ENCODE results near the gene GSAP. TPM values are rescaled to one million over a fixed set of nuclear protein-coding genes. Genes with fewer than 3 reads are reported as not detected.
A peak's percentile ranks its signal among the peaks of the same experiment; 100 is the strongest.
"Not testable (repeated sequence)": the region's sequence is repeated elsewhere in the genome, so short reads cannot be mapped to it uniquely, and the experiment has no call there.

GSAP gene
- total RNA-seq, 2 donors from 2014 or later, result 15.9 to 18.0 TPM

DNA sequence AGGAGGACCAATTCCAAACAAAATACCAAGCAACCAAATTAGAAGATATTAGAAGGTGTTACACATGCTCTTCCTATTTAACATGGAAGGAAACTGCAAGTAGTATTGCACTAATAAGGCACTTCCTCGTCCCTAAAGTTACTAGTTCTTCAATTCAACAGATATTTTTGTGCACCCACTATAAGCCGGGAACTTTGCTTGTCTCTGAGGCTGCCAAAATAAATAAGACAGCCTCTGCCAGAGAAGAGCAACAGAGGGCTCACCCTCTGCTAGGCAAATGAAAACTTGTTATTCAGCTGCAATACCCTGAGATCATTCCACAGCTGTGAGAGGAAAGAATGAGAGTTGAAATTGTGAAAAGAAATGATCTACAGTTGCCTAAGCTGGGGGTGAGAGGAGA lies 37.4 kb upstream of the GSAP start:
- no peaks in the 10 kb centered on the region for H3K36me3 Mint-ChIP-seq
- no peaks in the 10 kb centered on the region for H3K9me3 Mint-ChIP-seq
- DNase-seq (ENCODE audit: low spot score), result no peak
- no peak overlapping the region for H3K4me3 Mint-ChIP-seq
- no peak overlapping the region for H3K27ac Mint-ChIP-seq
- H3K27me3 Mint-ChIP-seq, result no peaks in the 10 kb centered on the region
- H3K4me1 Mint-ChIP-seq (ENCODE audit: low read depth in 2 of 2), result peaks cover under 1 to 8% of the 10 kb centered on the region in 2 donors
- ATAC-seq, result no peak

GRCh38 chr7:77451950-77452349 lies 35.8 kb upstream of the GSAP start:
- not testable (repeated sequence) for H3K27me3 Mint-ChIP-seq, H3K36me3 Mint-ChIP-seq, H3K4me3 Mint-ChIP-seq

GRCh38 chr7:77450613-77451012 lies 34.5 kb upstream of the GSAP start:
- H3K27me3 Mint-ChIP-seq, result no peaks in the 10 kb centered on the region
- H3K4me3 Mint-ChIP-seq, result no peak overlapping the region
- H3K36me3 Mint-ChIP-seq, result no peaks in the 10 kb centered on the region
- H3K9me3 Mint-ChIP-seq, result no peaks in the 10 kb centered on the region
- H3K27ac Mint-ChIP-seq, result no peak overlapping the region
- peaks cover 4 to 8% of the 10 kb centered on the region in 2 donors for H3K4me1 Mint-ChIP-seq (ENCODE audit: low read depth in 2 of 2)
- DNase-seq (ENCODE audit: low spot score) (no peak), ATAC-seq (no peak)

More at GRCh38 chr7:77451950-77452349, 35.8 kb upstream of the GSAP start:
- not testable (repeated sequence) for H3K4me1 Mint-ChIP-seq (ENCODE audit: low read depth in 2 of 2); H3K27ac Mint-ChIP-seq; H3K9me3 Mint-ChIP-seq; DNase-seq (ENCODE audit: low spot score); ATAC-seq

DNA sequence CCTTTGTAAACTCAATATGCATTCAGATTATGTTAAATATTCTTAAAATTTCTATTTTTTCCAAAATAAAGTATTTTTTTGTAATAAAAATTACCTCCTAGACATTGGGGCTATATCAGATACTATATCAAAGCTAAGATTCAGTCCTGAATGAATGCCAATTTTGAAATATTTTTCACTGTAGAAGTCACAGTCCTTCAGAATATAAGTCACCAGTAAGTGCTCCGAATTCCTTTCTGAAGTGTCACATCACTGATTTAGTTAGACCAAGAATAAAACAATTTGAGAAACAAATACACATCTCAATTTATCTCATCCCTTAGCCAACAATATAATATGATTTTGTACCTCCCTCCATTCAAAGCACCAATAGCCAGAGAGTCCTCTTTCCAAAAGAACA lies 33.9 kb upstream of the GSAP start:
- Mint-ChIP-seq H3K27ac (no peak overlapping the region), H3K27me3 (no peaks in the 10 kb centered on the region), H3K4me1 (ENCODE audit: low read depth in 2 of 2) (peaks cover 4 to 8% of the 10 kb centered on the region in 2 donors), H3K9me3 (no peaks in the 10 kb centered on the region), H3K36me3 (no peaks in the 10 kb centered on the region), H3K4me3 (no peak overlapping the region)
- DNase-seq (ENCODE audit: low spot score) (no peak), ATAC-seq (no peak)

GRCh38 chr7:77447616-77448015 lies 31.5 kb upstream of the GSAP start:
- H3K27ac Mint-ChIP-seq, result no peak overlapping the region
- no peak overlapping the region for H3K4me3 Mint-ChIP-seq
- H3K27me3 Mint-ChIP-seq, result no peaks in the 10 kb centered on the region
- H3K9me3 Mint-ChIP-seq, result no peaks in the 10 kb centered on the region
- H3K36me3 Mint-ChIP-seq, result no peaks in the 10 kb centered on the region
- ATAC-seq (no peak), DNase-seq (ENCODE audit: low spot score) (no peak)
- H3K4me1 Mint-ChIP-seq (ENCODE audit: low read depth in 2 of 2), result peaks cover 4 to 12% of the 10 kb centered on the region in 2 donors

DNA sequence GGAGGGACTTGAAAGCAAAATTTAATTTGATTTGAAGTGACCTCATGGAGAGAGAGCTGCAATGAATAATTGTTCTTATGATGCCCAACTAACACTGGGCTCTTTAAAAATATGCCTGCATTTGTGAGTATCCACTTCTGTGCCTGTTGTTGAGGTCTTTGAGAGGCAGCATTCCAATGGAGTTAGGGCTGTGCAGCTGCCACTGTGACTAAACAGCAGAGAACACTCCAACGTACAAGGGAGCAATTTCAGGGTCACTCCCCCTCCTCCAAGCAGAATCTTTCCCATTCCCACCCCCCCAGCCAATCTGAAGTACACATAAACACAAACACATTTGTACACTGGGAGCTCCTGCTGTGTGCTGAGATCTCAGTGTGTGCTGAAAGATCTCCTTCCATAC lies 28.0 kb upstream of the GSAP start:
- H3K36me3 Mint-ChIP-seq, result no peaks in the 10 kb centered on the region
- H3K27me3 Mint-ChIP-seq, result no peaks in the 10 kb centered on the region
- ATAC-seq (no peak), DNase-seq (ENCODE audit: low spot score) (no peak)
- H3K9me3 Mint-ChIP-seq, result no peaks in the 10 kb centered on the region
- H3K4me3 Mint-ChIP-seq, result no peak overlapping the region
- H3K27ac Mint-ChIP-seq, result peak overlapping the region in 1 of 2 donors; percentile 21
- H3K4me1 Mint-ChIP-seq (ENCODE audit: low read depth in 2 of 2), result peaks cover 8 to 22% of the 10 kb centered on the region in 2 donors

DNA sequence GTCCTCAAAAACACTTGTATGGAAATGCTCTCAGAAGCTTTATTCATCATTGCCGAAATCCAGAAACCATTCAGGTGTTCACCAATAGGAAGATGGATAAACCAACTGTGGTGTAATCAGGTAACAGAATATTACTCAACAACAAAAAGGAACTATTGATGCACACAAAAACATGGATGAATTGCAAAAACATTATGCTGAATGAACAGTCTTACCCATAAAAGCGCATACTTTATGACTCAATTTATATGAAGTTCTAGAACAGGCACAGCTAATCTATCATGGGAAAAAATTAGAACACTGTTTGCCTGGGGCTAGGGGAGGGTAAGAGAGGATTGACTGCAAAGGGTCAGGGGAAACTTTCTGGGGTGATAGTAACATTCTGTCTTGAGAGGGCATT lies 26.9 kb upstream of the GSAP start:
- Mint-ChIP-seq H3K4me3 (no peak overlapping the region), H3K9me3 (no peaks in the 10 kb centered on the region), H3K4me1 (ENCODE audit: low read depth in 2 of 2) (peaks cover 8 to 22% of the 10 kb centered on the region in 2 donors), H3K27me3 (no peaks in the 10 kb centered on the region), H3K27ac (peak overlapping the region; percentile 15 to 53), H3K36me3 (no peaks in the 10 kb centered on the region)
- ATAC-seq, result no peak
- DNase-seq (ENCODE audit: low spot score), result no peak

GRCh38 chr7:77442636-77443035 lies 26.5 kb upstream of the GSAP start:
- DNase-seq (ENCODE audit: low spot score), result no peak
- Mint-ChIP-seq H3K27ac (peak overlapping the region; percentile 15 to 53), H3K9me3 (no peaks in the 10 kb centered on the region), H3K4me1 (ENCODE audit: low read depth in 2 of 2) (peaks cover 8 to 20% of the 10 kb centered on the region in 2 donors), H3K36me3 (no peaks in the 10 kb centered on the region), H3K4me3 (no peak overlapping the region), H3K27me3 (no peaks in the 10 kb centered on the region)
- ATAC-seq, result peak in 1 of 2 donors; percentile 33

- Mint-ChIP-seq H3K36me3 (no peaks in the 10 kb centered on the region), H3K9me3 (no peaks in the 10 kb centered on the region), H3K27me3 (no peaks in the 10 kb centered on the region), H3K4me1 (ENCODE audit: low read depth in 2 of 2) (peaks cover 8 to 18% of the 10 kb centered on the region in 2 donors), H3K4me3 (no peak overlapping the region), H3K27ac (peak overlapping the region in 1 of 2 donors; percentile 9)
- ATAC-seq, result no peak
- no peak for DNase-seq (ENCODE audit: low spot score)
Observed at GRCh38 chr7:77441046-77441445, 24.9 kb upstream of the GSAP start.

DNA sequence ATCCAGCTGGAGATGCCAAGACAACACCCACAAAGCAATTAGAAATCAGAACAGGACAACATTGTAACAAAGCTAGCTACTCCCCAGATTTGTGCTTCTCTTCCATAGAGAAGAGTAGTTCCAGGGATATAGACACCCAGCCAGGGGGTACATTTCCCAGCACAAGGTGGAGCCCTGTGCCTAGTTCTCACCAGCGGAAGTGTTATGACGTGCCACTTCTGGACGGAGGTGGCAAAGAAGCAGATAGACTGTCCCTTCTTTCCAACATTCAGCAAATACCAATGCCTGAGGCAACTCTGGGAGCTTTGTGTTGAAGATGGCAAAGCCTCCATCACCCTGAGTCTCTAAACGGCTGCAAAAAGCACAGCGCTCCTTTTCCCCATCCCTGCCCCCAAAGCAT lies 23.4 kb upstream of the GSAP start:
- H3K27ac Mint-ChIP-seq, result no peak overlapping the region
- no peak for DNase-seq (ENCODE audit: low spot score)
- no peak for ATAC-seq
- H3K27me3 Mint-ChIP-seq, result no peaks in the 10 kb centered on the region
- H3K4me3 Mint-ChIP-seq, result no peak overlapping the region
- peaks cover 8 to 18% of the 10 kb centered on the region in 2 donors for H3K4me1 Mint-ChIP-seq (ENCODE audit: low read depth in 2 of 2)
- no peaks in the 10 kb centered on the region for H3K9me3 Mint-ChIP-seq
- H3K36me3 Mint-ChIP-seq, result no peaks in the 10 kb centered on the region

DNA sequence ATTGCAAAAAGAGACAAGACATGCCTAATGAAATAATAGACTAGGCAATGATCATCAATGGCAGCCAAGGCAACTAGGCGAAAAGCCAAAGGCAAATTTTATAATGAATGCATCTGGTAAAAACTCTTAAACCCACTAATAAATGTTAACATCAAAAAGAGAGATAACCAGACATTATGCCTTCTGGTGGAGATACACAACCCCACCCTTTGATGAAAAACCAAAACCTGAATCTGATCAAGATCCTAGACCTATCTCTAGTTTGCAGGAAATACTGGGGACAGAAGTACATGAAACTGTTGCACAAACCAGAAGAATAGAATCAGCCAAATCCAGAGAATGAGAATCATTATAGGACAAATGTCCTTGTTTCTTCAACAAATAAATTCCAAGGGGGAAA lies 22.0 kb upstream of the GSAP start:
- H3K4me3 Mint-ChIP-seq, result no peak overlapping the region

GRCh38 chr7:77434570-77435275 lies 18.6 kb upstream of the GSAP start:
- Mint-ChIP-seq H3K4me3 (no peak overlapping the region), H3K27ac (no peak overlapping the region), H3K36me3 (no peaks in the 10 kb centered on the region), H3K27me3 (no peaks in the 10 kb centered on the region), H3K9me3 (no peaks in the 10 kb centered on the region), H3K4me1 (ENCODE audit: low read depth in 2 of 2) (peaks cover 4 to 6% of the 10 kb centered on the region in 2 donors)
- ATAC-seq (no peak), DNase-seq (ENCODE audit: low spot score) (no peak)

More for the DNA sequence above, 22.0 kb upstream of the GSAP start:
- DNase-seq (ENCODE audit: low spot score), result no peak
- Mint-ChIP-seq H3K27ac (no peak overlapping the region), H3K4me1 (ENCODE audit: low read depth in 2 of 2) (peaks cover 8 to 16% of the 10 kb centered on the region in 2 donors), H3K27me3 (no peaks in the 10 kb centered on the region), H3K36me3 (no peaks in the 10 kb centered on the region), H3K9me3 (no peaks in the 10 kb centered on the region)
- ATAC-seq, result no peak

DNA sequence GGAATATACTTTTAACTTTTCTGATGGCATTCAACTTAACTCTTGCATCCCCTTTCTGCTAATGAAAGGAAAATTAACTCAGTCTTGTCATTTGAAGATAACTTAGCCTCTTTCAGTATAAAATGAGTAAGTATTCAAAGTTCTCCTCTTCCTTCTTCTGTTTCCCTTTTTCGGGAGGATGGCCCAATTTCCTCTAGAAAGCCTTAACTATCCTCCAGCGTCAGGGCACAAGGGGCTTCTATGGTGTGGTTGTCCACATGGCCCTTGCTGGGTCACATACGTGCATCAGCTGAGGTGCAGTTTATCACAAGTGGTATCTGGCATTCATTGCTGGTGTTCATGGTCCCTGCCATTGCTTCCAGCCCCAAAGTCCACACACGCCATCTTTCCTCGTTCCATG lies 17.8 kb upstream of the GSAP start:
- peaks cover 10 to 15% of the 10 kb centered on the region in 2 donors for H3K4me1 Mint-ChIP-seq (ENCODE audit: low read depth in 2 of 2)
- DNase-seq (ENCODE audit: low spot score) (no peak), ATAC-seq (no peak)
- no peaks in the 10 kb centered on the region for H3K27me3 Mint-ChIP-seq
- no peaks in the 10 kb centered on the region for H3K36me3 Mint-ChIP-seq
- H3K9me3 Mint-ChIP-seq, result no peaks in the 10 kb centered on the region
- H3K4me3 Mint-ChIP-seq, result no peak overlapping the region
- no peak overlapping the region for H3K27ac Mint-ChIP-seq

DNA sequence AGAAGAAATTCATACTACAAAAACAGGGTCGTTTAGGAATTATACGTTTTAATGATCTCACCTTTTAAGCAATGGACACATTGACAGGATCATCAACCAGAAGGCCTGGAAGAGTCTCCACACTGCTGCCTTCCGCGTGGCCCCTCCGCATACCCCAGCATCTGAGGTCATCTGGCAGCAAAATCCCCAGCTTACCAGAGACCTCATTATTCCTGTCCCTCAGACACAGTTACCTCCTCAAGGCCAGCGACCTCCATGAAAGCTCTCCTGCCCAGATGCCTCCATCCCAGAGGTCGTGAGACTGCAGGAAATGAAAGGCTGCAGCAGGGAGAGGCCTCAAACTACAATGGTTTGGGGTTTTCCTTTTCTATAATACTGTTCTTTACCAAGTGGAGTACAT lies 14.8 kb upstream of the GSAP start:
- H3K27ac Mint-ChIP-seq, result peak overlapping the region in 1 of 2 donors; percentile 63
- H3K27me3 Mint-ChIP-seq, result no peaks in the 10 kb centered on the region
- DNase-seq (ENCODE audit: low spot score), result no peak

More for the DNA sequence above, 14.8 kb upstream of the GSAP start:
- Mint-ChIP-seq H3K4me3 (no peak overlapping the region), H3K9me3 (no peaks in the 10 kb centered on the region), H3K4me1 (ENCODE audit: low read depth in 2 of 2) (peaks cover 34 to 41% of the 10 kb centered on the region in 2 donors), H3K36me3 (no peaks in the 10 kb centered on the region)
- no peak for ATAC-seq

Measured in natural killer cell treated with Interleukin-12 subunit alpha and Interleukin-12 subunit beta and Interleukin-15 and Interleukin-18, amount 100 ng/mL, for 72 hours (primary cell).